HepG2 (cell line): ENCODE results near the gene SYNDIG1.

ENCODE experiments used
- AHR ChIP-seq: IDR thresholded peaks from 2 replicates; pipeline ENCODE4 v1.6.1; 2018; ENCODE audit warnings: missing genetic modification reagents, missing compliant biosample characterization
- ATF7 ChIP-seq, 2 experiments: fragments of 450-650 bp in 1 of 2; sonication (generic) in 1 of 2; formaldehyde crosslinking in 1 of 2; IDR thresholded peaks; 2 replicates each; pipeline versions ENCODE4 v1.4.0 to v1.6.1; 2016 to 2020; ENCODE audit warnings: antibody characterized with exemption in 1 of 2, mild to moderate bottlenecking in 1 of 2, missing genetic modification reagents in 1 of 2
- CEBPB ChIP-seq: IDR thresholded peaks from 2 replicates; pipeline ENCODE4 v1.6.1; 2011; ENCODE audit warnings: low read depth, low read length, improper control_type of control experiment, borderline replicate concordance
- CTCF ChIP-seq: sonication (generic); formaldehyde crosslinking; IDR thresholded peaks from 2 replicates; pipeline ENCODE4 v1.5.0; 2020; ENCODE audit warnings: mild to moderate bottlenecking, missing genetic modification reagents, moderate library complexity
- DMAP1 ChIP-seq: IDR thresholded peaks from 2 replicates; pipeline ENCODE4 v1.6.1; 2016
- FOSL2 ChIP-seq: sonication (generic); formaldehyde crosslinking; IDR thresholded peaks from 2 replicates; pipeline ENCODE4 v1.4.0; 2020; ENCODE audit warnings: missing genetic modification reagents
- FOXA1 ChIP-seq, 2 experiments: fragments of 450-650 bp in 1 of 2; sonication (generic) in 1 of 2; formaldehyde crosslinking in 1 of 2; IDR thresholded peaks; 2 replicates each; pipeline versions ENCODE4 v1.4.0 to v1.6.1; 2016 to 2020; ENCODE audit warnings: missing genetic modification reagents in 1 of 2
- GATAD1 ChIP-seq: IDR thresholded peaks from 2 replicates; pipeline ENCODE4 v1.6.1; 2016; ENCODE audit warnings: missing genetic modification reagents, missing compliant biosample characterization
- RCOR2 ChIP-seq: IDR thresholded peaks from 2 replicates; pipeline ENCODE4 v1.6.1; 2016; ENCODE audit warnings: missing biosample characterization, missing genetic modification reagents
- ZBTB7B ChIP-seq: sonication (generic); formaldehyde crosslinking; IDR thresholded peaks from 2 replicates; pipeline ENCODE4 v1.4.0; 2020; ENCODE audit warnings: missing genetic modification reagents
- ZNF232 ChIP-seq: sonication (generic); formaldehyde crosslinking; IDR thresholded peaks from 2 replicates; pipeline ENCODE4 v1.4.0; 2020; ENCODE audit warnings: missing genetic modification reagents, borderline replicate concordance
- ZNF530 ChIP-seq: sonication (generic); formaldehyde crosslinking; IDR thresholded peaks from 2 replicates; pipeline ENCODE4 v1.5.0; 2020; ENCODE audit warnings: low read depth, mild to moderate bottlenecking, missing genetic modification reagents

- TF ChIP-seq DMAP1 (CRISPR knock-in tag) (no peak), FOXA1 (IDR thresholded peaks at IDR 0.05) (no peak), FOXA1 (CRISPR knock-in tag; IDR thresholded peaks at IDR 0.05) (no peak), GATAD1 (CRISPR knock-in tag) (no peak), CEBPB (no peak), ZNF530 (no peak), ZBTB7B (CRISPR knock-in tag) (no peak), ATF7 (IDR thresholded peaks at IDR 0.05) (no peak), ATF7 (CRISPR knock-in tag; IDR thresholded peaks at IDR 0.05) (no peak), ZNF232 (CRISPR knock-in tag) (no peak), CTCF (CRISPR knock-in tag) (no peak), RCOR2 (CRISPR knock-in tag) (no peak), FOSL2 (CRISPR knock-in tag) (no peak), AHR (no peak)
Measured at GRCh38 chr20:24603454-24603853, 134.0 kb downstream of the SYNDIG1 start.
